ENCODE data around the gene SALL4.
A peak's percentile ranks its signal among the peaks of the same experiment; 100 is the strongest.
"Not testable (repeated sequence)": the region's sequence is repeated elsewhere in the genome, so short reads cannot be mapped to it uniquely, and the experiment has no call there.

SALL4 gene

DNA sequence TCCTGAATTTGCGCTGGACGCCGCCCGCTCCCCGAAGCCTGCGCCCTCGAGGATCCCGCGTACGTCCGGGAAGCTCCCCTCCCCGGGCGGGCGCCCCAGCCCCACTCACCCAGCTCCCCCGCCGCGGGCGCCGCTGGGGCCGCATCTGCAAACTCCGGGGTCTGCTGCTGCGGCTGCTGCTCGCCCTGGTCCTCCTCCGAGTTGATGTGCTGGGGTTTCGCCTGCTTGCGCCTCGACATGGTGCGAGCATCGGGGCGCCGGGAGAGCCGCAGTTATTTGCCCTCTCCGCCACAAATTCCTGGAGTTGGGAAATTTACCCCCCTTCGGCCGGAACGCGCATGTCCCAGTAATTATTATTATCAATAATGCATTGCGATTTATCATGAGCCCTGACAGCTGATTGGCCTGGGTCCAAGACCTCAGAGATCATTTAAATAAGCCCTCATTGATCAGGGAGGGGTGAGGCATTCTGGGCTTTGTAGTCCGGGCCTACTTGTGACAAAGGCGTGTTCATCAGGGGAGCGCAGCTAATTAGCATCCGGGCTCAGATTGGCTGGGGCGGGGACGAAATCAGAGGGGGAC, at the start of gene SALL4:
SALL4 (minus strand) TSS at position 352 of the 582 bp plus-strand sequence; CDS start at position 239, 113 bp downstream.
- peak; percentile 53 for DNase-seq

DNA sequence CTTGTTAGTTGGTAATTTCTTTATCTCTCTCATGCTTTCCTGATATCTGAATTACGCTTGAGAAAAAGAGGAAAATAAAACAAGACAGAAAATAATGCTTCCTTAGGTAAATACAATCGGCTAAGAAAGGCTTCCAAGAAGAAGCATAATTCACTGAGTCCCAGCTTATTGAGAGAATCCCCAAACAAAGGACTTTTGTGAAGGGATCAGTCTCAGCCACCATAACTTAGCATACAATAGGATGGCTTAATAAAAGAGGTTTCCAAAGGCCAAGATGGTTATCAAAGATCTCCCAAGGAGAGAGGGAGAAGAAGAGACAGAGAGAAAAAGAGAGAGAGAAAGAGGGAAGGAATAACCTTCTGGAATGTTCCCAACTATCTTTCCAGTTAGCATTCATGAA, 46.0 kb upstream of the SALL4 start:
- DNase-seq, result no peak

DNA sequence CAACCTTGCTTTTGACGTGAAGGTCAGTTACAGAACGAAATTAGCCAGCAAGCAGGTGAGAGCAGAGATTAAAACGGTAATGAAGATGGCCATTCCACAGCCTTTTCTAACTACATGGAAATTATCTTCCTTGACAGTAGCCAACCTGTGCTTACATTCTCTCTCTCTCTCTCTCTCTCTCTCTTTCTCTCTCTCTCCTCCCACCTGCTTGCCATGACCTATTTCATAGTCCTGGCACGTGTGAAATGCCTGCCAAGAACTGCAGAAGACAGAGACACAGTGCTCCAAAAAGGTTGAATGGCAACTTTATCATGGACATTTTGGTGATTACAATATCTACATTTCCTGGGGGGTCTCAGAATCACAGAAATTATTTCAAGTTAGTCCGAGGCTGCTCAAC, 38.5 kb upstream of the SALL4 start:
- no peak for DNase-seq

DNA sequence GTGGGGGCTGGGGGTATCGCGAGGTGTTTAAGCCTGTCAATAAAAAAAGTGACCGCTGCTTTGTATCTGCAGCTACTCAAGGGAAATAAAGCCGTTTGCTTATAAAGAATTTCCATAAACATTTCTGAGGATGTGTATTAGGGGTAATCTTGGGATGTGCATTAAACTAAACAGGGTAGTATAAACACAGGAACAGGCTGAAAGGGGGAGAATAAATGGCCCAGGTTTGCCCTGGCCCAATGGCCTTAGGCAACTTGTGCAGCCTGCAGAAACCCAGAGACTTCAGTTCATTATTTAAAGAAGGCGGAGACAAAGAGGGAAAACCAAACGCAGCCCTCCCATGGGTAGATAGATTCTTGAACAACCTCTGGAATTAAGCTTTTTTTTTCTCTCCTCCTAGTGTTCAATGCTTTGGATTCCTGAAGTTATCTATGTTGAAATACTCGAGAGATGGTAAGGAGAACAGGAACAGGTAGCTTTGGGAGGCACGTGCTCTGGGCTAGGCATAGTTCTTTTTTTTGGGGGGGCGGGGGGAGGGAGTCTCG, 35.6 kb upstream of the SALL4 start:
- no peak for DNase-seq

DNA sequence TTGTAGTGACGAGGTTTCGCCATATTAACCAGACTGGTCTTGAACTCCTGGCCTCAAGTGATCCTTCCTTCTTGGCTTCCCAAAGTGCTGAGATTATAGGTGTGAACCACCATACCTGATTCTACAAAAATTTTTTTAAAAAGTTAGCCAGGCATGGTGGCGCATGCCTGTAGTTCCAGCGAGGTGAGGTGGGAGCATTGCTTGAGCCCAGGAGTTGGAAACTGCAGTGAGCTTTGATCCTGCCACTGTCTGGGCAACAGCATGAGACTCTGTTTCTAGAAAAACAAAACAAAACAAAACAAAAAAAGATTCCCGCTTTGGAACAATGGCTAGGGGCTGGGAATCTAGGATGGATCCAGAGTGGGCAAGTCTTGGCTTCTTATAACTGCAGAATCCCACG, 35.1 kb upstream of the SALL4 start:
- DNase-seq, result no peak

DNA sequence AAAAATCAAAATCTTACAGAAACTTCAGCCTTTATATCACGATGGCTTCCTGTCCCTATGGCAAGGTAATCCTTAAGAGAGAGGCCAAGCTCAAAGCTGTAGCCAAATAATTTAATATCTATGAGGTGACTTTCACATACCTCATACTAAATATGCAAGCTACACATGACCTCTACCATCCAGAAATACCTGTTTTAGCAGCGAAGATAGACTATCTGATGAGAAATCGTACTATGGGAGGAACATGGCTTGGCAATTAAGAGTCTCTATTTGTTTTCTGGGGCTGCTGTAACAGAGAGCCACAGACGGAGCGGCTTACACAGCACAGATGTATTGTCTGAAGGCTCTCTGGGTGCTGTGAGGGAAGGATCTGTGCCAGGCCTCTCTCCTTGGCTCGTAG, 31.0 kb upstream of the SALL4 start:
- DNase-seq, result no peak

DNA sequence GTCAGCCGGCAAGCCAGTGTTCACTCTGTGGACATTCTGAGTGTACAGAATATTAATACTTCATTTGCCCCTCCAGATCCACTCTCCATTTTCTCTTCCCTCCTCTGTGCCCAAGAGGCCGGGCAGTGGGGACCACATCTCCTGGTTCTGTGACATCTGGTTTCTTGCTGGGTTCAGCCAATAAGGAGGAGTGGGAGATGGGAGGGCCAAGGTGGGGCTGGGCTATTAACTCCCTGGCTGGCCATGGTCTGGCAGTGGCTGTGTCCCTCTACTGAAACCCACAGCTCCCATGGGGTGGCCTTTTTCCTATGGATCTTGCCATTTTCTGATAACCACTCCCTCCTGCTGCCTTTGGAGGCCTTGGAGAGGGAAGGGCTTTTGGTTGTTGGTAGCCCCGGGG, 30.0 kb upstream of the SALL4 start:
- DNase-seq, result no peak

DNA sequence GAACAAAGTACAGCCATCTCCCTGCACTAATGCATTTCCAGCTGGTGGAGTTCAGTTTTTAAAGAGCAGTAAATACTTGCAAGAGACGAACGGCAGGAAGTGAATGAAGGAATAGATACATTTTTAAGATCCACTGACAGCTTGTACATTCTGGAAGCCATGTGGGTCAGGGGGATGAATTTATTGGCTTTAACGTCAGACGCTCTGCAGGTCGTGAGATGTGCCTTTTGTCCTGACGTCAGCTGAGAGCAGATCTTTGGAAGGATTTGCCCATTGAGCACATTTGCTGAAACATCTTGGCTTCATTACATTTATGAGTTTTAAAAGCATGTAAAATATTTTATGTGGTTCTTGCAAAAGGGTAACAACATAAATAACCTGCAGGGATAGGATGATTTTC, 29.5 kb upstream of the SALL4 start:
- DNase-seq, result peak; percentile 71

DNA sequence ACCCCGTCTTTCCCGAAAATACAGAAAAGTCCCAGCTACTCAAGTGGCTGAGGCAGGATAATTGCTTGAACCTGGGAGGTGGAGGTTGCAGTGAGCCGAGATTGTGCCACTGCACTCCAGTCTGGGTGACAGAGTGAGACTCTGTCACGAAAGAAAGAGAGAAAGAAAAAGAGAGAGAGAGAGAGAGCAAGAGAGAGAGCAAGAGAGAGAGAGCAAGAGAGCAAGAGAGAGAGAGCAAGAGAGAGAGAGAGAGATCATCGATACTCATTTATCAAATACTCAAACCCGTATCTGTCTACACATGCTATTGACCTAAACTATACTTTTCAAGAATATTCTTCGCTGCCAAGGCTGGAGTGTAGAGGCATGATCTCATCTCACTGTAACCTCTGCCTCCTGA, 28.2 kb upstream of the SALL4 start:
- DNase-seq, result no peak

DNA sequence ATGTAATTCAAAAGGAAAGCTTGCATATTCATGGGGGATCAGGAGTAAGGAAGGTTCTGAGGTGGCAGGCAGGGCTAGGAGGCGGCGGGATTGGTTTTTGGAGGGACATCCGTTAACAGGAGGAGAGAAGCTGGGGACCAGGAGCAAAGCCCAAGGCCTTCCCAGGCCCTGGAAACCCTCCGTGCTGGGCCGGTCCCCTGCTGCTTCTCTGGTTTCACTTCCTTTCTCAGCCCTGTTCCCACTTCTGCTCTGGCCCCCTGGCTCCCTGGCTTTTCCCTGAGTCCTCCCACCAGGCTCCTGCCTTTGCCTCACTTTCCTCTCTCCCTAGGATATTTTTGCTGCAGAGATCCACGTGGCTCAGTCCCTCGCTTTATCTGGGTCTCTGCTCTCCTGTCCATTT, 26.4 kb upstream of the SALL4 start:
- no peak for DNase-seq

DNA sequence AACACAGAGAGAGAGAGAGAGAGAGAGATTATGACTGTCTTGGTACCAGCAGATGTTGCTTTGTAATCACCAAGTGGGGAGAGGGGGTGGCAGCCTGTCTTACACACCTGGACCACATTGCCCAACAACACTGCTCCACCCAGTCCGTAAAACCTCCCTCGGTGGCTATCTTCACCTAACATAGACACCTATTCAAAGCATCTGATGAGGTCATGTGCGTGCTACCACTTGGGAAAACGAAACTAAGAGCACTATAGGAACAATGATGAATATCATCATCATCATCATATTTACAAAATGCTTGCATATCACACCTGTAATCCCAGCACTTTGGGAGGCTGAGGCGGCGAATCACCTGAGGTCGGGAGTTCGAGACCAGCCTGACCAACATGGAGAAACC, 24.1 kb upstream of the SALL4 start:
- no peak for DNase-seq

DNA sequence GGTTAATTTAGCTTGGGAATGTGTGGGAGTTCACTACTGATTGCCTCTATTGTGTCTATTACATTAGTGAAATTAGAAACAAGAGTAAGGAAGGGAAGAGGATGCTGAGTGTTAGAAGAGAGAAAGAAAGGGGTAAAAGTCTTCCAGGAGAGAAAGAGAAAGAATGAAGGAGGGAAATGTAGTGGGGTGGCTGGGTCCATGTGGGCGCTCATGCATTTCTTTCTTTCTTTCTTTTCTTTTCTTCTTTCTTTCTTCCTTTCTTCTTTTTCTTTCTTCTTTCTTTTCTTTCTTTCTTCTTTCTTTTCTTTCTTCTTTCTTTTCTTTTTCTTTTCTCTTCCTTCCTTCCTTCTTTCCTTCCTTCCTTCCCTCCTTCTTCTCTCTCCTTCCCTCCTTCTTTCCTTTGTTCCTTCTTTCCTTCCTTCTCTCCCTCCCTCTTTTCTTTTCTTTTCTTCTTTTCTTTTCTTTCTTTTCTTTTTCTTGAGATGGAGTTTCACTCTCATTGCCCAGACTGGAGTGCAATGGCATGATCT, 16.2 kb upstream of the SALL4 start:
- no peak for DNase-seq

DNA sequence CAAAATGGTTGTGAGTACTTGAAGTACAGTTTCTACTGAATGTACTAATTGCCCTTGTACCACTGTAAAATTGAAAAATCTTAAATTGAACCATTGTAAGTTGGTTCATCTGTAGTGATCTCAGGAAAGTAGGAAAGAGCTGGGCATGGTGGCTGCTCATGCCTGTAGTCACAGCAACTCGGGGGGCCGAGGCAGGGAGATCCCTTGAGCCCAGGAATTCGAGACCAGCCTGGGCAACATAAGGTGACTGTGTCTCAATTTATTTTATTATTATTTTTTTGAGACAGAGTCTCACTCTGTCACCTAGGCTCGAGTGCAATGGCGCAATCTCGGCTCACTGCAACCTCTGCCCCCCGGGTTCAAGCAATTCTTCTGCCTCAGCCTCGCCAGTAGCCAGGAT, 14.5 kb upstream of the SALL4 start:
- DNase-seq, result not testable (repeated sequence)

DNA sequence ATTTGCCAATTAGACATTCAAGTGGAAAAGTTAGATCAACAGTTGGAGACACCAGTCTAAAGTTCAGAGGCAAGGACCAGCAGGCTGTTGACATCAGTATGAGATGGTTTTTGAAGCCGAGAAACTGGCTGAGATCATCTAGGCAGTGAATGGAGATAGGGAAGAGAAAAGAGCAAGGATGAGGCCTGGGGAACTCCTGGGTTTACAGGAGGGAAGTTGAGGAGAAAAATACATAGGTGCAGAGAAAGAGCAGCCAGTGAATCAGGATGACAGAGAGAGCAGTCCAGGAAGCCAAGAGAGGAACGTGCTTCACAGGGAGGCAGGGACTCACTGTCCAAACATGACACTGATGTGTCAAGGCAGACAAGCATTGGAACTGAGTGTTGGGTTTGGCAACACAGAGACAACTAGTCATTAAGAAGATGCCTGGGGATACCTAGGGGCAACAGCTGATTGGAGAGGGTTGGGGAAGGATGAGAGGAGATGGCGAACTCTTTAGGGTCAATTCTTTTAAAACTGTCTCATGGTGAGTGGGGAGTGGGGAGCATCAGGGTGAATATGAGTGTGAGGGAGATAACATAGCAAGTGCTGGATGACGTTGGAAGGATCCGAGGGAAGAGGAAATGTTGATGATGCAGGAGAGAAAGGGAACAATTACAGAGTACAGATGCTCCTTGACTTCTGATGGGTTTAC, 13.2 kb upstream of the SALL4 start:
- DNase-seq, result no peak

DNA sequence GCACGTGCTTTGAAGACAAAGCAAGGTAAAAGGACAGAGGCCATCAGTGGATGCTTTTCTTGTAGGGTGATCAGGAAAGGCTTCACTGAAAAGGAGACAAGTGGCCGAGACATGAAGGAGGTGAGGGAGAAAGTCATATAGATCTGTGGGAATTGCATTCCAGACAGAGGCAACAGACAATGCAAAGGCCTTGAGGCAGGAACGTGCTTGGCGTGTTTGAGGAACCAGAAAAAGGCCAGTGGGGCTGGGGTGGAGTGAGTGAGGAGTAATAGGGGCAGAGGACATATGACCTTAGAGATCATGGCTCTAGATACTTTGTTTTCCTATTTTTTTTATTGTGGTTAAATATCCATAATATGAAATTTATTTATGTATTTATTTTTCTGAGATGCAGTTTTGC, 10.5 kb upstream of the SALL4 start:
- no peak for DNase-seq

DNA sequence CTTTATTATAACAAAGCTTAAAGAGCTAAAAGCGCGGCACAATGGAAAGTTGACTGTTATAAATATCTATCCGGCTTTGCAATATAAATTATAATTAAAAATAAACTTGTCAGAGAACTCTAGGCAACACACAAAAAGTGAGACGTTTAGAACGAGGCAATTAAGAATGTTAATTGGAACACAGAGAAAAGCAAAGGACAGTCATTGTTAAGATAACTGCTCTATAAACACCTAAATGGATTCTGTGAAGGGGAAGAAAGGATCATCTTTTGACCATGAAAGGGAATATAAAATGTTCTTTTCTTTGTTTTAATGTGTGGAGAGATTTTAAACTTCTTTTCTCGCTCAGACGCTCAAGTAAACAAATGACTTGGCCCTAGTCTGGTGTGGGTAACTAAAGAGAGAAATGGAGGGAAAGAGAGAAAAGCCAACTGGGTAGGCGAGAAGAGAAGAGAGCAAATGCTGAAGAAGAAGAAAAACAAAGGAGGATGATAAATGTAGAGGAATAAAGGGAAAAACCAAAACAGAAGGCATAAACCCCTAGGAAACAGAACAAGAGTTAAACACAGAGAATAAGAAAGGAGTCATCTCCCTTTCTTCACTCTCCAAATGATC, 9.3 kb upstream of the SALL4 start:
- no peak for DNase-seq

DNA sequence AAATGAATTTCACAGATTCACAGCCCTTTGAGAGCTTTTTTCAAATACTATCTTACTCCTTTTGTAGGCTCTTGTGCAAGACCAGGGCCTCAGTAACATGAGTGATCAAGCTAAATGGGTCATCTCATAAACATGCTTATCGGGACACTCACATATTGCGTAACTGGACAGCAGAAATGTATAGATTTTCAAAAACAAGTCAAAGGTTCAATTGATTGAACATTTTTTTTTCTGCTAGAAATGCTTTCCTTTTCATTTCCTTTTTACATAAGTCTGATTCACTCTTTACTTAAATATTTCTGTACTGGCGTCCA, 8.7 kb upstream of the SALL4 start:
- DNase-seq, result peak; percentile 65

DNA sequence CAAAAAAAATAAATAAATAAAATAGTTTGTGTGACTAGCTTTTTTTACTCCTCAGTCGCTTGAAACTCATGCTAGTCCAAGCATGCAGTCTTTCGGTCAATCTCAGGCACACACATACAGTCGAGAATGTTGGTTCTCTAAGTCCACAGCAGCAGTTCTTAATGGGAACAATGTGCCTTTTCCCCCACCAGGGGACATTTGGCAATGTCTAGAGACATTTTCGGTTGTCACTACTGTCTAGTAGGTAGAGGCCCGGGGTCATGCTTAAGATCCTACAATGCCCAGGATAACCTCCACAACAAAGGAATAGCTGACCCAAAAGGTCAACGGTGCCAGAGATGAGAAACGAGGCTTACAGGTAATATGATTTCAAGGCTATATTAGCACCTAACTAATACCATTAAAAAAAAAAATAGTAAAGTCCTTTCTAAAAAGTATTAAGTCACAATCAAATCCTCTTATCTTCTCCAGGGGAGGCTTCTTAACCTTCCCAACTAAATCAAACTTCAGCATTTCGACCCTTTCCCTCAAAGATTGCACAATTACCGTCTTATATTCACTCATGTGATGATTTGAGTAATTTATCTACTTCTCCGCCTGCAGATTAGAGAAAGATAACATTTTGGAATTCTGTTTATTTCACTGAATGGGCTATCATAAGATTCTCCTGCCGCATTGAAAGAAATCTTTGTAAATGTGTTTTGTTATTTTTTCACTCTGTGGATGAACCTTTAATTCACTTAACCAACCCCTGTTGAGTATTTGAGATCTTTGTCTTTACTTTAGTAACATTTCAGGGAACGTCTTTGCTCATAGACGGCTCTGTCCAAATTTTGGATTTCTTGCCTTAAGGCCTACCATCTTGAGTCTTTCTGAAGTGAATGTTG, 8.1 kb upstream of the SALL4 start:
- no peak for DNase-seq

DNA sequence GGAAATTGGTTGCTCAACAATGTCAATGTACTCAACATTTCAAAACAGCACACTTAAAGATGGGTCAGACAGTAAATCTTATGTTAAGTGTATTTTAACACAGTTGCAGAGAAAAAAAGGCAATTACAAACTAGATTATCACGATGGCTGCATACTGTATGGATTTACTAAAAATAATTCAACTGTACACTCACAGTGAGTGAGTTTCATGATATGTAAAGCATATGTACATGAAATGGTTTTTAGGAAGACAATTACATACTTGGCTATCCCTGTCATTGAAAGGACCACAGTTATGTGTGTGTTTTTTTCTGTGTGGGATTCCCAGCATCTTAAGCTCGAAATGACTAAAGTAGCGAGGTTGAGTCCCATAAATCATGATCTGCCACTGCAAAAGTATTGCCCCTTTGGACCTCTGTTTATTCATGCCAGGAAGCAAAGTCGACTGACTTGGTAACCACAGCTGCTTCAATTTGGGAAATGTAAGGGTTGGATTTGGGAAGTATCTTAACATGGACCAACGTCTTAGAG, 5.5 kb upstream of the SALL4 start:
- peak; percentile 93 for DNase-seq

DNA sequence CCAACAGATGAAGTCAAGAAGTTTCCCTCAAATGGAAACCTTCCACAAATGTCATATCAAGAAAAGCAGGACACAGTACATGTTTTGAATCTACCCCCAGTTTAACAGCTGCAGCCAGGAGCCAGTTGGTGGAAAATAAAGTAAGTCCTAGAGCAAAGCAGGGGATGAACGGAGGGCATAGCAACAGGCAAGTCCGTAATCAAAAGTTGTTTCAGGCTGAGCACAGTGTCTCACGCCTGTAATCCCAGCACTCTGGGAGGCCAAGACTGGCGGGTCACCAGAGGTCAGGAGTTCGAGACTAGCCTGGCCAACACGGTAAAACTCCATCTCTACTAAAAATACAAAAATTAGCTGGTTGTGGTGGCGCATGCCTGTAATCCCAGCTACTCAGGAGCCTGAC, 2.4 kb upstream of the SALL4 start:
- no peak for DNase-seq

DNA sequence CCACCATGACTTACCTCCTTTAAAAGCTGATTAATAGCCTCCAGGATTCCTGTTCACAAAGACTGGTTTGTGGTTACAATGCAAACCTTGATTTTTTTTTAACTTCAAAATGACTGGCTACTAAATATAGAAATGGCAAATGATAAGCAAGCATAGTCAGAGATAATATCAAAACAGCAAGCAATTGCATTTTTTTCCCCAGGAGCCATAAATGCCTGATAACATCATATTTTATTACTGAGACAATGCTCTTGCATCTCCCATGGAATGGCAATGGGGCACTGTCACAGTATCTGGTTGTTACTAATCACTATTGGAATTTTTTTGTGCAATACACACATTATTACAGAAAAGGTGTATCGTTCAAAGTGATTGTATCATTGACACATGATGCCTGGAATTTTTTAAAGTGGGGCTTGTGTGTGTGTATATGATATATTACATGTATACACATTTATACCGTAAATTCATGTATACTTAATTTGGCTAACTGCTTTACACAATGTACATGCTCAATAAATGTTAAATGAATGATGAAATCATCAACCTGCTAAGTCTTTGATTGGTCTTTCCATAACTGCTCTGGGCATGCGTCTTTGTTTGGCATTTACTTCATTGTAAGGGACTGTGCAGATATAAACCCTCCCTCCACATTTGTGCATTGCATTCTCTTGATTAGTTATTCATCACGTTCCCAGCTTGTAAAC, 980 bp upstream of the SALL4 start:
- peak; percentile 83 for DNase-seq

DNA sequence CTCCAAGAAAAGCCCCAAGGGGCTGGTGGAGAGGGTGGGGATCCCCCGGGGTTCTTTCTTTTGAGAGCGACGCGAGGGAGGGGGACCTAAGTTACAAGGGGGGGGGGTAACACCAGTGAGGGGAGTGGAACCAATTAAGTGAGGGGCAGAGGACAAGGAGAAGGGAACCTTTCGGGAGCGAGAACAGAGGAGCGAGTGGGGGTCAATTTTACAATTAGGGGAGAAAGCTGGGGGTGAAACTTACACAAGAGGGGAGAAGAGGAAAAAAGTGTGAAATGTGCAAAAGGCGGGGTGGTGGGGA, 548 bp downstream of the SALL4 start:
- peak; percentile 8 for DNase-seq
